Suprapubic skin (tissue), 4 donors: Measurements from ENCODE around the gene CNPY3. TPM values are rescaled to one million over a fixed set of nuclear protein-coding genes. Genes with fewer than 3 reads are reported as not detected.

Experiments
- DNase-seq, 2 donors: peaks; one replicate each; pipeline ENCODE4 v3.0.0-alpha.2; 2019; ENCODE audit warnings: low spot score in 2 of 2
- H3K27ac ChIP-seq: fragments of 200-600 bp; sonication (generic); one replicate; pipeline ENCODE4 v1.5.1; 2019
- H3K27me3 ChIP-seq: fragments of 200-600 bp; sonication (generic); one replicate; pipeline ENCODE4 v1.5.1; 2019
- H3K36me3 ChIP-seq: fragments of 200-600 bp; sonication (generic); one replicate; pipeline ENCODE4 v1.5.1; 2019
- H3K4me1 ChIP-seq: fragments of 200-600 bp; sonication (generic); one replicate; pipeline ENCODE4 v1.5.1; 2019
- H3K4me3 ChIP-seq: fragments of 200-600 bp; sonication (generic); one replicate; pipeline ENCODE4 v1.5.1; 2019; ENCODE audit warnings: mild to moderate bottlenecking
- H3K9me3 ChIP-seq: fragments of 200-600 bp; sonication (generic); one replicate; pipeline ENCODE4 v1.5.1; 2019
- EP300 ChIP-seq: sonication (generic); formaldehyde crosslinking; IDR thresholded peaks from one replicate; pipeline ENCODE4 v1.6.1; 2017; ENCODE audit warnings: antibody characterized with exemption
- POLR2A ChIP-seq, 2 donors: fragments of 450-650 bp; IDR thresholded peaks; one replicate each; pipeline ENCODE4 v1.6.1; 2017; ENCODE audit warnings: antibody characterized with exemption in 2 of 2, mild to moderate bottlenecking in 2 of 2, moderate library complexity in 2 of 2
- POLR2AphosphoS5 ChIP-seq, 3 donors: sonication (generic); formaldehyde crosslinking; IDR thresholded peaks; one replicate each; pipeline ENCODE4 v1.6.1; 2017; ENCODE audit warnings: antibody characterized with exemption in 3 of 3
- WGBS: methylation state at CpG from one replicate; pipeline ENCODE4 v1.1.5; 2018; 5-methylcytosine and 5-hydroxymethylcytosine counted together
- total RNA-seq, 4 donors: library from RNA; depleted of rRNA; stranded (reverse); fragments of >200 nt; gene quantifications; one replicate each; pipeline ENCODE4 v1.1.0, GENCODE V29; 2016
- TF ChIP-seq, protein P1 (sequence below), 2 donors: fragments of 200-600 bp in 1 of 2; fragments of 450-650 bp in 1 of 2; sonication (generic) in 1 of 2; IDR thresholded peaks; one replicate each; pipeline ENCODE4 v1.5.1; 2016 to 2019; ENCODE audit warnings: antibody characterized with exemption in 2 of 2, mild to moderate bottlenecking in 1 of 2, moderate library complexity in 1 of 2

CNPY3 gene
- total RNA-seq, 4 donors from 2014 or later: 19.0 to 26.4 (median 23.2) TPM

- H3K9me3 ChIP-seq: no peaks in the 10 kb centered on the region
- no peak overlapping the region for H3K4me3 ChIP-seq
- no peak overlapping the region for H3K27ac ChIP-seq
- no peaks in the 10 kb centered on the region for H3K27me3 ChIP-seq
- peaks cover 23% of the 10 kb centered on the region for H3K36me3 ChIP-seq
- peaks cover 47% of the 10 kb centered on the region for H3K4me1 ChIP-seq
- TF ChIP-seq POLR2AphosphoS5 (IDR thresholded peaks at IDR 0.05): no peak
- no peak for TF ChIP-seq POLR2A (IDR thresholded peaks at IDR 0.05)
- TF ChIP-seq, protein P1, sequence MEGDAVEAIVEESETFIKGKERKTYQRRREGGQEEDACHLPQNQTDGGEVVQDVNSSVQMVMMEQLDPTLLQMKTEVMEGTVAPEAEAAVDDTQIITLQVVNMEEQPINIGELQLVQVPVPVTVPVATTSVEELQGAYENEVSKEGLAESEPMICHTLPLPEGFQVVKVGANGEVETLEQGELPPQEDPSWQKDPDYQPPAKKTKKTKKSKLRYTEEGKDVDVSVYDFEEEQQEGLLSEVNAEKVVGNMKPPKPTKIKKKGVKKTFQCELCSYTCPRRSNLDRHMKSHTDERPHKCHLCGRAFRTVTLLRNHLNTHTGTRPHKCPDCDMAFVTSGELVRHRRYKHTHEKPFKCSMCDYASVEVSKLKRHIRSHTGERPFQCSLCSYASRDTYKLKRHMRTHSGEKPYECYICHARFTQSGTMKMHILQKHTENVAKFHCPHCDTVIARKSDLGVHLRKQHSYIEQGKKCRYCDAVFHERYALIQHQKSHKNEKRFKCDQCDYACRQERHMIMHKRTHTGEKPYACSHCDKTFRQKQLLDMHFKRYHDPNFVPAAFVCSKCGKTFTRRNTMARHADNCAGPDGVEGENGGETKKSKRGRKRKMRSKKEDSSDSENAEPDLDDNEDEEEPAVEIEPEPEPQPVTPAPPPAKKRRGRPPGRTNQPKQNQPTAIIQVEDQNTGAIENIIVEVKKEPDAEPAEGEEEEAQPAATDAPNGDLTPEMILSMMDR (IDR thresholded peaks at IDR 0.05): no peak
- no peak for TF ChIP-seq EP300
- DNase-seq: no peak
- WGBS: 33% methylated on average over 1 of the region's 1 CpG
These were observed 59.3 kb downstream of the CNPY3 start for GRCh38 chr6:42988486-42989020.

Other genes with a start within 250 kb of the CNPY3 start
- gene PRPH2, start 206.9 kb upstream of the CNPY3 start, total RNA-seq: under 1 TPM in 1 of 4 donors, not detected in 3; 0.38 TPM
- 10 to 100 TPM; 25.6 to 51.9 (median 30.2) TPM for gene TBCC, start 183.4 kb upstream of the CNPY3 start, total RNA-seq
- 10 to 100 TPM; 20.7 to 28.2 (median 25.4) TPM for gene BICRAL, start 147.4 kb upstream of the CNPY3 start, total RNA-seq
- 100 to 1,000 TPM in 1 of 4 donors, 10 to 100 TPM in 3; 76.8 to 112 (median 86.4) TPM for gene RPL7L1, start 49.9 kb upstream of the CNPY3 start, total RNA-seq
- not detected for gene PTCRA, start 13.4 kb upstream of the CNPY3 start, total RNA-seq
- 1 to 10 TPM in 1 of 4 donors, under 1 TPM in 1, not detected in 2; 0.79 to 3.7 TPM for gene GNMT, start 31.3 kb downstream of the CNPY3 start, total RNA-seq
- gene PEX6, start 49.7 kb downstream of the CNPY3 start, total RNA-seq: 10 to 100 TPM; 18.6 to 48.0 (median 22.8) TPM
- gene PPP2R5D, start 55.1 kb downstream of the CNPY3 start, total RNA-seq: 10 to 100 TPM; 35.1 to 51.9 (median 41.6) TPM
- 10 to 100 TPM; 41.2 to 65.8 (median 61.5) TPM for gene MEA1, start 84.5 kb downstream of the CNPY3 start, total RNA-seq
- gene KLHDC3, start 84.8 kb downstream of the CNPY3 start, total RNA-seq: 10 to 100 TPM; 49.3 to 86.1 (median 63.1) TPM
- gene RRP36, start 92.1 kb downstream of the CNPY3 start, total RNA-seq: 10 to 100 TPM; 30.8 to 66.6 (median 53.6) TPM
- 10 to 100 TPM; 12.3 to 22.2 (median 15.5) TPM for gene CUL7, start 124.4 kb downstream of the CNPY3 start, total RNA-seq
- 10 to 100 TPM; 21.2 to 38.1 (median 25.9) TPM for gene MRPL2, start 130.0 kb downstream of the CNPY3 start, total RNA-seq
- 10 to 100 TPM; 15.0 to 45.9 (median 24.4) TPM for gene KLC4, start 130.2 kb downstream of the CNPY3 start, total RNA-seq
- gene PTK7, start 146.8 kb downstream of the CNPY3 start, total RNA-seq: 10 to 100 TPM; 50.4 to 71.3 (median 66.3) TPM
- 10 to 100 TPM; 19.6 to 33.2 (median 28.9) TPM for gene SRF, start 241.8 kb downstream of the CNPY3 start, total RNA-seq